ENCODE data around the gene RNF183. TPM values are rescaled to one million over a fixed set of nuclear protein-coding genes. Genes with fewer than 3 reads are reported as not detected.

The RNF183 gene
- total RNA-seq, 1 donor from 2014 or later = 0.16 TPM

GRCh38 chr9:113317777-113318176, 14.6 kb upstream of the RNF183 start:
- H3K4me1 Mint-ChIP-seq = no peaks in the 10 kb centered on the region
- H3K27me3 Mint-ChIP-seq (ENCODE audit: low read depth) = no peaks in the 10 kb centered on the region
- H3K36me3 Mint-ChIP-seq = peaks cover 17% of the 10 kb centered on the region
- H3K9me3 Mint-ChIP-seq = no peaks in the 10 kb centered on the region
- H3K27ac Mint-ChIP-seq = no peak overlapping the region
- DNase-seq (ENCODE audit: low spot score in 2 of 2, unreplicated experiment in 2 of 2) = no peak
- TF ChIP-seq CTCF (IDR thresholded peaks at IDR 0.05; ENCODE audit: unreplicated experiment) = peak; percentile 24
- H3K4me3 Mint-ChIP-seq = no peak overlapping the region

GRCh38 chr9:113316030-113316429, 12.9 kb upstream of the RNF183 start:
- Mint-ChIP-seq H3K36me3 (peaks cover 17% of the 10 kb centered on the region), H3K9me3 (no peaks in the 10 kb centered on the region), H3K4me1 (no peaks in the 10 kb centered on the region), H3K4me3 (no peak overlapping the region), H3K27ac (no peak overlapping the region), H3K27me3 (ENCODE audit: low read depth) (no peaks in the 10 kb centered on the region)
- no peak for DNase-seq (ENCODE audit: low spot score in 2 of 2, unreplicated experiment in 2 of 2)
- TF ChIP-seq CTCF (IDR thresholded peaks at IDR 0.05; ENCODE audit: unreplicated experiment) = no peak

GRCh38 chr9:113315231-113315630, 12.1 kb upstream of the RNF183 start:
- no peak overlapping the region for H3K4me3 Mint-ChIP-seq

GRCh38 chr9:113313261-113313660, 10.1 kb upstream of the RNF183 start:
- no peak overlapping the region for H3K27ac Mint-ChIP-seq
- no peaks in the 10 kb centered on the region for H3K9me3 Mint-ChIP-seq
- TF ChIP-seq CTCF (IDR thresholded peaks at IDR 0.05; ENCODE audit: unreplicated experiment) = no peak
- no peaks in the 10 kb centered on the region for H3K27me3 Mint-ChIP-seq (ENCODE audit: low read depth)
- peaks cover 9% of the 10 kb centered on the region for H3K36me3 Mint-ChIP-seq
- H3K4me3 Mint-ChIP-seq = no peak overlapping the region
- no peaks in the 10 kb centered on the region for H3K4me1 Mint-ChIP-seq
- no peak for DNase-seq (ENCODE audit: low spot score in 2 of 2, unreplicated experiment in 2 of 2)

More at GRCh38 chr9:113315231-113315630, 12.1 kb upstream of the RNF183 start:
- Mint-ChIP-seq H3K36me3 (peaks cover 17% of the 10 kb centered on the region), H3K27me3 (ENCODE audit: low read depth) (no peaks in the 10 kb centered on the region), H3K9me3 (no peaks in the 10 kb centered on the region), H3K4me1 (no peaks in the 10 kb centered on the region), H3K27ac (no peak overlapping the region)
- no peak for TF ChIP-seq CTCF (IDR thresholded peaks at IDR 0.05; ENCODE audit: unreplicated experiment)
- DNase-seq (ENCODE audit: low spot score in 2 of 2, unreplicated experiment in 2 of 2) = no peak

GRCh38 chr9:113311961-113312360, 8.8 kb upstream of the RNF183 start:
- no peaks in the 10 kb centered on the region for H3K4me1 Mint-ChIP-seq
- TF ChIP-seq CTCF (IDR thresholded peaks at IDR 0.05; ENCODE audit: unreplicated experiment) = no peak
- H3K27ac Mint-ChIP-seq = no peak overlapping the region
- no peaks in the 10 kb centered on the region for H3K9me3 Mint-ChIP-seq
- H3K4me3 Mint-ChIP-seq = no peak overlapping the region
- H3K27me3 Mint-ChIP-seq (ENCODE audit: low read depth) = no peaks in the 10 kb centered on the region
- peaks cover 6% of the 10 kb centered on the region for H3K36me3 Mint-ChIP-seq
- no peak for DNase-seq (ENCODE audit: low spot score in 2 of 2, unreplicated experiment in 2 of 2)

GRCh38 chr9:113310538-113310937, 7.4 kb upstream of the RNF183 start:
- no peak for TF ChIP-seq CTCF (IDR thresholded peaks at IDR 0.05; ENCODE audit: unreplicated experiment)
- no peaks in the 10 kb centered on the region for H3K36me3 Mint-ChIP-seq
- DNase-seq (ENCODE audit: low spot score in 2 of 2, unreplicated experiment in 2 of 2) = no peak
- no peaks in the 10 kb centered on the region for H3K9me3 Mint-ChIP-seq
- H3K4me3 Mint-ChIP-seq = no peak overlapping the region
- H3K4me1 Mint-ChIP-seq = no peaks in the 10 kb centered on the region
- H3K27me3 Mint-ChIP-seq (ENCODE audit: low read depth) = no peaks in the 10 kb centered on the region
- H3K27ac Mint-ChIP-seq = no peak overlapping the region
